ENCODE data around the gene RAD51B.

RAD51B gene

DNA sequence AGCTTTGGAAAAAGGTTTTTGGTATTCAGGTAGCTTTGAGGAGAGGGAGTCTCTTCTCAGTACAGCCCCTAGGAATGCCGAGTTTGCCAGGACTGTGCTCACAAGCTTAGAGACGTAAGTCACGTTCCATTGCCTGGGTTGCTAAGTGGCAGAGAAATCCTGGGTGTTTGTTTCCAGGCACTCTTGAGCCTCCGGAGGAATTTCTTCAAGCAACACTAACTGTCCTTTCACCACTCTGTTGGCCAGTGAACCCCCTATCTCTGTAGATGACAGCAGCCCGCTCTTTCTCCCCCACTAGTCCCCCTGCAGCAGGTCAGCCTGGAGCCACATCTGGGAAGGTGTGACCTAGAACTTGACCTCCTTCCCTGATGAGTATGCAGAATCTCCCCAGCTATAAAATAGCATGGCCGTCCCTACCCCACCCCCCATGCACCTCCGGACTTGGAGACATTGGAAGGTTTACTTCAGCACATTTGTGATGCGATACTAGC, 810.5 kb downstream of the RAD51B start:
- no peak for DNase-seq (ENCODE audit: low read depth in 2 of 2)
- TF ChIP-seq, protein P1, sequence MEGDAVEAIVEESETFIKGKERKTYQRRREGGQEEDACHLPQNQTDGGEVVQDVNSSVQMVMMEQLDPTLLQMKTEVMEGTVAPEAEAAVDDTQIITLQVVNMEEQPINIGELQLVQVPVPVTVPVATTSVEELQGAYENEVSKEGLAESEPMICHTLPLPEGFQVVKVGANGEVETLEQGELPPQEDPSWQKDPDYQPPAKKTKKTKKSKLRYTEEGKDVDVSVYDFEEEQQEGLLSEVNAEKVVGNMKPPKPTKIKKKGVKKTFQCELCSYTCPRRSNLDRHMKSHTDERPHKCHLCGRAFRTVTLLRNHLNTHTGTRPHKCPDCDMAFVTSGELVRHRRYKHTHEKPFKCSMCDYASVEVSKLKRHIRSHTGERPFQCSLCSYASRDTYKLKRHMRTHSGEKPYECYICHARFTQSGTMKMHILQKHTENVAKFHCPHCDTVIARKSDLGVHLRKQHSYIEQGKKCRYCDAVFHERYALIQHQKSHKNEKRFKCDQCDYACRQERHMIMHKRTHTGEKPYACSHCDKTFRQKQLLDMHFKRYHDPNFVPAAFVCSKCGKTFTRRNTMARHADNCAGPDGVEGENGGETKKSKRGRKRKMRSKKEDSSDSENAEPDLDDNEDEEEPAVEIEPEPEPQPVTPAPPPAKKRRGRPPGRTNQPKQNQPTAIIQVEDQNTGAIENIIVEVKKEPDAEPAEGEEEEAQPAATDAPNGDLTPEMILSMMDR (IDR thresholded peaks at IDR 0.05; ENCODE audit: low read depth, low read length) = no peak
- H3K4me3 ChIP-seq (replicated peaks in 1 of 2; ENCODE audit: low read depth in 2 of 2, low read length in 2 of 2) = no peak overlapping the region

DNA sequence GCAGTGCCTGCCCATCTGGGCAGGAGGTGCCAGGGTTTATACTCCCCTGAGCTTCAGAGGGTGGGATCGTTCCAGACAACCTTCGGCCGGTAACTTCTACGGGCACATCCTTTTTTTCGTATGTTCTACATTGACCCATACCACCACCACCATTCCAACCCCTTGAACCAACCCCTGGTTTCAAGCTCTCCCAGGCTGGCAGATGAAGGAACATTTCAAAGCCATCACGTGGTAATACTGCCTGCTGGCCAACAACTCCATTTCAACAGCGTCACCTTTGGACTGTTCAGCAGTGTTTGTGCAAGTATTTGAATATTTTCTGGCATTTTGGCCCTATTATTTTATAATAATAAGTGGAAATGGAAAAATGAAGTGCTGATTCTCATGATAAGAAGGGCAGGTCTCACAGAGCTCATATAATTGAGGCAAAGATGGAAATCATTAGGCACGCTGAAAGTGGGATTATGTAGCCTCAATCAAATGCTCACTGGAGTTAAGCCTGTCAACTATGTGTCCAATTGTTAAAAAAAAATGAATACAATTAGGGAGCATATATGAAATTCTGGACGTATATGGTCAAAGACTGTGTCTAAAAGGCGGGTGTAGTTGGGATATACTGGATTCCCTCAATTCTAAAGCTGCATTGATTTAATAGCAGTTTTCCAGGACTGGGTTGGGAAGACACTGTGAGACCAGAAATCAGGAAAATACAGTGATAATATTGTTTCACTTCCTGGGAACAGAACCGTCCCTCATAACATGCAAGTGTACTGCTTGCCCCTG, 811.2 kb downstream of the RAD51B start:
- no peak overlapping the region for H3K4me3 ChIP-seq (replicated peaks in 1 of 2; ENCODE audit: low read depth in 2 of 2, low read length in 2 of 2)
- DNase-seq (ENCODE audit: low read depth in 2 of 2) = no peak

DNA sequence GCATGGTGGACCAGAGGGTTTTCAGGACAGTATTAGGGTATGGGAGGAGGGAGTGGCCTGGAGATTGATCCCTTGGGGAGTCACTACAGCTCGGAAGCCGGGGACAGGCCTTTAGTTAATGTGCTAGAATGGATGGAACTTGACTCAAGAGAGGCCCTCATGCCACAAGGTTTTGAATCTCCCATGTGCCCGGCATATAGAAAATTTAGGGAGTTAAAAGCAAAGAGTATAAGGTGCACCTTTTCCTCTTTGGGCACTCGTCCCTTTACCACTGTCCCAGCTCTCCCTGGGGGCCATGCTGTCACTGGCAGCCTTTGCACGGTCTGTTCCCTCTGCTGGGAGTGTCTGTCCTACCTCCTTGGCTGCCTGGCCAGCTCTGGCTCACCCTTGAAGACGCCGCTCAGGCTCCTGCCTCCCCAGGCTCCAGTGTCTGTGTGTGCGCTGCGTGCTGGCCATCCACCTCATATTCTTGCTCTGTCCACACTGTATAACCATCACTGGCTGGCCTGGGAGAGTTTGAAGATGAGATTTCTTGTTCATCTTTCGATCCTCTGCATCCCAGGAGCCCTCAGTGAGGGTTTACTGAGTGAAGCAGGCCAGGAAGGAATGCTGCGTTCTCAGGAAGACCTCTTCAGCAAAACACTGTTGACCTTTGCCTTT, 811.9 kb downstream of the RAD51B start:
- no peak for DNase-seq (ENCODE audit: low read depth in 2 of 2)
- no peak overlapping the region for H3K4me3 ChIP-seq (replicated peaks in 1 of 2; ENCODE audit: low read depth in 2 of 2, low read length in 2 of 2)
- TF ChIP-seq, protein P1 (IDR thresholded peaks at IDR 0.05; ENCODE audit: low read depth, low read length) = no peak

More for the DNA sequence above, 811.2 kb downstream of the RAD51B start:
- TF ChIP-seq, protein P1 (IDR thresholded peaks at IDR 0.05; ENCODE audit: low read depth, low read length) = no peak

DNA sequence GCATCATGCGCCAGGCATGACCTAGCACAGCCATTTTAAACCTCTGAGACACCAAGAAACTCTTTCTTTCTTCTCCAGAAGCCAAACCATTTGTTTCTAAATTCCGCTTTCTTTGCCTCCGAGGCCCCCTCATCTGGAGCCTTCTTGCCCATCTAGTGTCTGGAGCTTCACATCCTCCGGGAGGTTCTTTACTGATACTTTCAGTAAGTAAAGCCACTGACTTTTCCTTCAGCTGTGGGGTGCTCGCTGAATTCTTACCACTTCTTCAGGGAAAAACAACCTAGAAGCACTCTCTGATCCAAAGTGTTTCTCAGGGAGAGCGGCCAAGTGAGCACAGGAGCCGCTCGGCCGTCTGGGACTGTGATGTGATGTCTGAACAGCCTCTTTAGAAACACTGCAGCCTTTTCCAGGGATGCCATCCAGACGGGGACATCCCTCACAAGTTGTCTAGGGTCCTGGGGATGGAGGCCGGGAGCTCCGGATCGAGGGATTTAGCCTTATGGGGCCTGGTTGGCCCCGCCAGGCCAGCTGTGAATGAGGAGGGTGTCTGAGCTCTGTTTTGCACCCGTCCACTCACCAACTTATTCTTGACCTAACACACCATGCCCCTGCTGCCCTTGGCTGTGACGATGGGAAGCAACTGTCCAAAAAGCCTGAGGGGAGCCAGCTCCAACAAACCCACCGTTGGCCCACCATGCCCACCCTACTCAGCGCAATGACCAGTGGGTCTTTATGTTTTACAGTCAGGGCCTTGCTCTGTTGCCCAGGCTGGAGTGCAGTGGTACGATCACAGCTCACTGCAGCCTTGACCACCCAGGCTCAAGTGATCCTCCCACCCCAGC, 812.7 kb downstream of the RAD51B start:
- no peak overlapping the region for H3K4me3 ChIP-seq (replicated peaks in 1 of 2; ENCODE audit: low read depth in 2 of 2, low read length in 2 of 2)
- DNase-seq (ENCODE audit: low read depth in 2 of 2) = no peak
- TF ChIP-seq, protein P1 (IDR thresholded peaks at IDR 0.05; ENCODE audit: low read depth, low read length) = no peak

DNA sequence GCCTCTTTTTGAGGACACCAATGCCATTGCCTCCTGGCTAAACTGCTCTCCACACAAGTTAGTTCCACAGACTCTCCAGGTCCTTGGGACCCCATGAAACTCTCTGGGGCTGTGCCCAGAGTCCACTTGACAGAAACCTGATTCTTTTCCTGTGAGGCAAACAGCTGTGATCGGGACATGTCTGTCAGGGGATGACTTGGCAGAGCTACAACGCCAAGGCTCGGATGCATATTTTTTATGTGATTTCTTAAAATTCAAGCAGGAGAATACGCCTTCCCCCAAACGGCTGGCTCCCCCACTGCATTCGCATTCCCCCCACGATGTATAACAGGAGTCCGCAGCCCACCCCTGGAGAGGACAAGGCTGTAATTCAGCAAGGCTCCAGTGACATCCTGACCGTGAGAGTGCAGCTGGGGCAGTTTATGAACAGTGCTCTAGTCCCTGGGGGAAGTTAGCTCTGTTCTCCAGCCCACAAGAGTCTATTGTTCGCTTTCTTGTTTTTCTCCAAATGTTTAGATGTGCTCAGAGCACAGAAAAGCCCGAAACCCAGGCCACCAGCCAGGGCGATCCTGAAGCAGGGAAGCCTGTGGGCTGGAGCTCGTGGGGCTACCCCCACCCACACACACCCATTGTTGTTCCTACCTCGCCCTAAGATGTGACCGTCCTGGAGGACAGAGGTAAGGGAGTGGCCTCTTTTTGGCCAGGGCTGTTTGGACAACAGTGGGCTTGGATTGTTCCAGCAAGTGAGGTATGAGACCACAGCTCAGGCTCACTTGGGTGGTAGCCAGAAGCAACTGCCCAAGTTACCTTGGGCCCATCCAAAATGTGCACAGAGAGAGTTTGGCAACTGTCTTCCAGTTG, 813.8 kb downstream of the RAD51B start:
- DNase-seq (ENCODE audit: low read depth in 2 of 2) = peak; percentile 78 to 83
- H3K4me3 ChIP-seq (replicated peaks in 1 of 2; ENCODE audit: low read depth in 2 of 2, low read length in 2 of 2) = no peak overlapping the region
- TF ChIP-seq, protein P1 (IDR thresholded peaks at IDR 0.05; ENCODE audit: low read depth, low read length) = no peak

DNA sequence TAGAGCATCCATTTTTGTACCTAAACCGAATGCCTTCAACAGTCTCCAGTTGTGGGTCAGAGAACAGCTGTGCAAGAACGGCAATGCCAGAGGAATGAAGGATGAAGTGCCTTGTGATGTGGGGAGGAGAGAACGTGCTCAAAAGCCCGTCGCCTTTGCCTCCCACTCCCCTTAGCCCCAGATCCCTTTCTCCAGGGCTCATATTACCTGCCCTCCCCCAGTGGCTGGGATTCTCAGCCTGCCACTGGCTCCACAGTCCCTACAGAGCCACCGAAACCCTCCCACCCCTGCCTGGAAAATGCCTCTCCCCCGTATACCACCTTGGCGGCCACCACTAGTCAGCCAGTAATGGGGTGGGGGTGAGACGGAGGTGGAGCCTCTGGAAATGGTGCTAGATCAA, 814.8 kb downstream of the RAD51B start:
- no peak overlapping the region for H3K4me3 ChIP-seq (replicated peaks in 1 of 2; ENCODE audit: low read depth in 2 of 2, low read length in 2 of 2)
- DNase-seq (ENCODE audit: low read depth in 2 of 2) = no peak
- TF ChIP-seq, protein P1 (IDR thresholded peaks at IDR 0.05; ENCODE audit: low read depth, low read length) = no peak

Measured in cardiac fibroblast (primary cell).